ENCODE data around the gene SNRPB.

DNA sequence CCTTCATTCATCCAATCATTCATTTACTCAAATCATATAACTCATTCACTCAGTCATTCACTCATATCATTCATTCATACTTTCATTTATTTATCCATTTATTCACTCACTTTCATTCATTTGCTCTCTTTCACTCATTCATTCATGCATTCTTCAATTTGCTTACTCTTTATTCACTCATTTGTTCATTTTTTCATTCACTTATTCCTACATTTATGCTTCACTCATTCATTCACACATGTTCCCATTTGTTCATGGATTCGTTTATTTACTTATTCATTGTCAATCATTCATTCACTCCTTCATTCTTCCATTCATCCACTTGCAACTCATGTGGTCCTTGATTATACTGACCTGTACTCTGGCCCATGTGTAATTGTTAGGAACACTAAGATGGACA lies 39.4 kb downstream of the SNRPB start:
- TF ChIP-seq, protein P1, sequence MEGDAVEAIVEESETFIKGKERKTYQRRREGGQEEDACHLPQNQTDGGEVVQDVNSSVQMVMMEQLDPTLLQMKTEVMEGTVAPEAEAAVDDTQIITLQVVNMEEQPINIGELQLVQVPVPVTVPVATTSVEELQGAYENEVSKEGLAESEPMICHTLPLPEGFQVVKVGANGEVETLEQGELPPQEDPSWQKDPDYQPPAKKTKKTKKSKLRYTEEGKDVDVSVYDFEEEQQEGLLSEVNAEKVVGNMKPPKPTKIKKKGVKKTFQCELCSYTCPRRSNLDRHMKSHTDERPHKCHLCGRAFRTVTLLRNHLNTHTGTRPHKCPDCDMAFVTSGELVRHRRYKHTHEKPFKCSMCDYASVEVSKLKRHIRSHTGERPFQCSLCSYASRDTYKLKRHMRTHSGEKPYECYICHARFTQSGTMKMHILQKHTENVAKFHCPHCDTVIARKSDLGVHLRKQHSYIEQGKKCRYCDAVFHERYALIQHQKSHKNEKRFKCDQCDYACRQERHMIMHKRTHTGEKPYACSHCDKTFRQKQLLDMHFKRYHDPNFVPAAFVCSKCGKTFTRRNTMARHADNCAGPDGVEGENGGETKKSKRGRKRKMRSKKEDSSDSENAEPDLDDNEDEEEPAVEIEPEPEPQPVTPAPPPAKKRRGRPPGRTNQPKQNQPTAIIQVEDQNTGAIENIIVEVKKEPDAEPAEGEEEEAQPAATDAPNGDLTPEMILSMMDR (IDR thresholded peaks at IDR 0.05; ENCODE audit: insufficient read depth, low read length, poor library complexity, severe bottlenecking), result no peak
- no peak for TF ChIP-seq EZH2phosphoT487 (conservative IDR thresholded peaks at IDR 0.05; ENCODE audit: low read length)

Data from SU-DHL-6 (cell line).